ENCODE results near the gene NRIP2.

The NRIP2 gene

GRCh38 chr12:2844786-2845185 lies 10.0 kb upstream of the NRIP2 start:
- DNase-seq: no peak

GRCh38 chr12:2842948-2843347 lies 8.1 kb upstream of the NRIP2 start:
- DNase-seq: no peak

GRCh38 chr12:2841056-2841650 lies 6.3 kb upstream of the NRIP2 start:
- DNase-seq: no peak

- DNase-seq: no peak
These were observed 1.7 kb upstream of the NRIP2 start for GRCh38 chr12:2836574-2836973.

GRCh38 chr12:2835691-2836403 lies 1.0 kb upstream of the NRIP2 start:
- DNase-seq: no peak

GRCh38 chr12:2833810-2834209 lies 1.0 kb downstream of the NRIP2 start:
- no peak for DNase-seq

GRCh38 chr12:2833327-2833726 lies 1.5 kb downstream of the NRIP2 start:
- DNase-seq: no peak

GRCh38 chr12:2832550-2833127 lies 2.2 kb downstream of the NRIP2 start:
- no peak for DNase-seq

GRCh38 chr12:2829275-2829674 lies 5.6 kb downstream of the NRIP2 start:
- no peak for DNase-seq

- no peak for DNase-seq
These were observed 7.9 kb downstream of the NRIP2 start for GRCh38 chr12:2826721-2827515.

- DNase-seq: no peak
These were observed 8.8 kb downstream of the NRIP2 start for GRCh38 chr12:2826036-2826435.

- no peak for DNase-seq
These were observed 9.7 kb downstream of the NRIP2 start for GRCh38 chr12:2825132-2825531.

- DNase-seq: no peak
These were observed 10.3 kb downstream of the NRIP2 start for GRCh38 chr12:2824541-2824940.

- DNase-seq: no peak
These were observed 11.4 kb downstream of the NRIP2 start for GRCh38 chr12:2823483-2823882.

- DNase-seq: no peak
These were observed 14.4 kb downstream of the NRIP2 start for GRCh38 chr12:2820432-2820831.

- DNase-seq: no peak
These were observed 15.0 kb downstream of the NRIP2 start for GRCh38 chr12:2819810-2820209.

GRCh38 chr12:2813214-2814185 lies 21.3 kb downstream of the NRIP2 start:
- peak; percentile 17 for DNase-seq

- peak; percentile 92 for DNase-seq
These were observed 22.3 kb downstream of the NRIP2 start, which contains the start of gene ITFG2 for GRCh38 chr12:2812290-2813213. Gene ITFG2 (plus strand): TSS chr12:2812668. CDS start chr12:2812761, 93 bp downstream.

GRCh38 chr12:2811801-2812200 lies 23.0 kb downstream of the NRIP2 start:
- DNase-seq: no peak

- DNase-seq: no peak
These were observed 28.1 kb downstream of the NRIP2 start for GRCh38 chr12:2806700-2807099.

- DNase-seq: no peak
These were observed 29.7 kb downstream of the NRIP2 start for GRCh38 chr12:2805143-2805520.
